ENCODE data around the gene PTPMT1. TPM values are rescaled to one million over a fixed set of nuclear protein-coding genes. Genes with fewer than 3 reads are reported as not detected.
"Not testable (repeated sequence)": the region's sequence is repeated elsewhere in the genome, so short reads cannot be mapped to it uniquely, and the experiment has no call there.

PTPMT1 gene
- total RNA-seq, 1 donor from 2014 or later, result 49.3 TPM

GRCh38 chr11:47523490-47524225, 41.7 kb upstream of the PTPMT1 start:
- H3K4me3 Mint-ChIP-seq (ENCODE audit: unreplicated experiment), result peak overlapping the region; percentile 33
- peaks cover 57% of the 10 kb centered on the region for H3K4me1 Mint-ChIP-seq (ENCODE audit: unreplicated experiment)
- H3K36me3 Mint-ChIP-seq (ENCODE audit: unreplicated experiment), result peaks cover 3% of the 10 kb centered on the region
- H3K9me3 Mint-ChIP-seq (ENCODE audit: unreplicated experiment), result no peaks in the 10 kb centered on the region
- no peak for DNase-seq (ENCODE audit: extremely low spot score, unreplicated experiment)
- H3K27me3 Mint-ChIP-seq (ENCODE audit: unreplicated experiment), result no peaks in the 10 kb centered on the region
- no peak for TF ChIP-seq CTCF (IDR thresholded peaks at IDR 0.05)
- H3K27ac Mint-ChIP-seq (ENCODE audit: unreplicated experiment), result peak overlapping the region; percentile 96

GRCh38 chr11:47524291-47524874, 41.0 kb upstream of the PTPMT1 start:
- DNase-seq (ENCODE audit: extremely low spot score, unreplicated experiment), result no peak
- TF ChIP-seq CTCF (IDR thresholded peaks at IDR 0.05), result no peak
- Mint-ChIP-seq H3K27me3 (ENCODE audit: unreplicated experiment) (no peaks in the 10 kb centered on the region), H3K27ac (ENCODE audit: unreplicated experiment) (peak overlapping the region; percentile 96), H3K4me1 (ENCODE audit: unreplicated experiment) (peaks cover 54% of the 10 kb centered on the region), H3K9me3 (ENCODE audit: unreplicated experiment) (no peaks in the 10 kb centered on the region), H3K4me3 (ENCODE audit: unreplicated experiment) (peak overlapping the region; percentile 53), H3K36me3 (ENCODE audit: unreplicated experiment) (peaks cover 3% of the 10 kb centered on the region)

GRCh38 chr11:47526032-47526431, 39.4 kb upstream of the PTPMT1 start:
- H3K27me3 Mint-ChIP-seq (ENCODE audit: unreplicated experiment); H3K4me3 Mint-ChIP-seq (ENCODE audit: unreplicated experiment); H3K9me3 Mint-ChIP-seq (ENCODE audit: unreplicated experiment); H3K36me3 Mint-ChIP-seq (ENCODE audit: unreplicated experiment); DNase-seq (ENCODE audit: extremely low spot score, unreplicated experiment): not testable (repeated sequence)
- H3K27ac Mint-ChIP-seq (ENCODE audit: unreplicated experiment), result peak overlapping the region; percentile 96
- peaks cover 50% of the 10 kb centered on the region for H3K4me1 Mint-ChIP-seq (ENCODE audit: unreplicated experiment)

- no peak for DNase-seq (ENCODE audit: extremely low spot score, unreplicated experiment)
- Mint-ChIP-seq H3K4me3 (ENCODE audit: unreplicated experiment) (no peak overlapping the region), H3K4me1 (ENCODE audit: unreplicated experiment) (peaks cover 53% of the 10 kb centered on the region), H3K27ac (ENCODE audit: unreplicated experiment) (peak overlapping the region; percentile 19), H3K36me3 (ENCODE audit: unreplicated experiment) (peaks cover 3% of the 10 kb centered on the region), H3K9me3 (ENCODE audit: unreplicated experiment) (no peaks in the 10 kb centered on the region), H3K27me3 (ENCODE audit: unreplicated experiment) (no peaks in the 10 kb centered on the region)
- no peak for TF ChIP-seq CTCF (IDR thresholded peaks at IDR 0.05)
These were observed 38.2 kb upstream of the PTPMT1 start for GRCh38 chr11:47527186-47527585.

GRCh38 chr11:47529951-47530350, 35.4 kb upstream of the PTPMT1 start:
- peaks cover 52% of the 10 kb centered on the region for H3K4me1 Mint-ChIP-seq (ENCODE audit: unreplicated experiment)

GRCh38 chr11:47530721-47531120, 34.7 kb upstream of the PTPMT1 start:
- H3K9me3 Mint-ChIP-seq (ENCODE audit: unreplicated experiment); H3K4me3 Mint-ChIP-seq (ENCODE audit: unreplicated experiment); H3K36me3 Mint-ChIP-seq (ENCODE audit: unreplicated experiment); DNase-seq (ENCODE audit: extremely low spot score, unreplicated experiment); H3K27me3 Mint-ChIP-seq (ENCODE audit: unreplicated experiment): not testable (repeated sequence)
- H3K4me1 Mint-ChIP-seq (ENCODE audit: unreplicated experiment), result peaks cover 47% of the 10 kb centered on the region
- H3K27ac Mint-ChIP-seq (ENCODE audit: unreplicated experiment), result peak overlapping the region; percentile 14

More at GRCh38 chr11:47529951-47530350, 35.4 kb upstream of the PTPMT1 start:
- H3K27ac Mint-ChIP-seq (ENCODE audit: unreplicated experiment), result peak overlapping the region; percentile 12
- H3K9me3 Mint-ChIP-seq (ENCODE audit: unreplicated experiment), result no peaks in the 10 kb centered on the region
- no peaks in the 10 kb centered on the region for H3K27me3 Mint-ChIP-seq (ENCODE audit: unreplicated experiment)
- no peak overlapping the region for H3K4me3 Mint-ChIP-seq (ENCODE audit: unreplicated experiment)
- no peak for TF ChIP-seq CTCF (IDR thresholded peaks at IDR 0.05)
- no peak for DNase-seq (ENCODE audit: extremely low spot score, unreplicated experiment)
- H3K36me3 Mint-ChIP-seq (ENCODE audit: unreplicated experiment), result peaks cover 3% of the 10 kb centered on the region

Data from osteocyte (in vitro differentiated cells).